ENCODE measurements around the gene SLC6A2.

SLC6A2 gene

GRCh38 chr16:55653106-55653505 lies 2.7 kb upstream of the SLC6A2 start:
- Histone ChIP-seq H3K9me2 (replicated peaks; ENCODE audit: insufficient read depth, low read length) (no peaks in the 10 kb centered on the region), H4K20me1 (ENCODE audit: insufficient read depth, low read length) (no peaks in the 10 kb centered on the region), H3K36me3 (replicated peaks; ENCODE audit: insufficient read depth, low read length) (no peaks in the 10 kb centered on the region), H3K9me3 (replicated peaks; ENCODE audit: insufficient read depth, low read length) (no peaks in the 10 kb centered on the region), H3K79me2 (ENCODE audit: low read length) (no peaks in the 10 kb centered on the region), H3K27ac (ENCODE audit: low read length) (no peak overlapping the region), H3K4me1 (ENCODE audit: low read length) (no peaks in the 10 kb centered on the region), H3K4me2 (ENCODE audit: low read depth, low read length) (no peak overlapping the region), H3K9ac (ENCODE audit: low read length) (no peak overlapping the region), H3K27me3 (replicated peaks; ENCODE audit: insufficient read depth, low read length) (no peaks in the 10 kb centered on the region), H2AFZ (ENCODE audit: low read length) (no peak overlapping the region), H3K4me3 (ENCODE audit: low read length) (no peak overlapping the region), H3F3A (ENCODE audit: insufficient read depth, low read length) (no peaks in the 10 kb centered on the region)
- no peak for DNase-seq
- TF ChIP-seq CTCF (IDR thresholded peaks at IDR 0.05; ENCODE audit: low read length) (no peak), EZH2 (optimal IDR thresholded peaks at IDR 0.05; ENCODE audit: low read depth, low read length) (no peak), EZH2phosphoT487 (IDR thresholded peaks at IDR 0.05; ENCODE audit: low read length) (no peak)

GRCh38 chr16:55655381-55655896 lies 349 bp upstream of the SLC6A2 start:
- DNase-seq = no peak
- Histone ChIP-seq H3K27ac (ENCODE audit: low read length) (no peak overlapping the region), H4K20me1 (ENCODE audit: insufficient read depth, low read length) (no peaks in the 10 kb centered on the region), H3K4me1 (ENCODE audit: low read length) (no peaks in the 10 kb centered on the region), H3K9me3 (replicated peaks; ENCODE audit: insufficient read depth, low read length) (no peaks in the 10 kb centered on the region), H3F3A (ENCODE audit: insufficient read depth, low read length) (no peaks in the 10 kb centered on the region), H2AFZ (ENCODE audit: low read length) (no peak overlapping the region), H3K27me3 (replicated peaks; ENCODE audit: insufficient read depth, low read length) (no peaks in the 10 kb centered on the region), H3K4me2 (ENCODE audit: low read depth, low read length) (no peak overlapping the region), H3K9me2 (replicated peaks; ENCODE audit: insufficient read depth, low read length) (no peaks in the 10 kb centered on the region), H3K36me3 (replicated peaks; ENCODE audit: insufficient read depth, low read length) (no peaks in the 10 kb centered on the region), H3K9ac (ENCODE audit: low read length) (no peak overlapping the region), H3K79me2 (ENCODE audit: low read length) (no peaks in the 10 kb centered on the region), H3K4me3 (ENCODE audit: low read length) (no peak overlapping the region)
- TF ChIP-seq EZH2 (optimal IDR thresholded peaks at IDR 0.05; ENCODE audit: low read depth, low read length) (no peak), EZH2phosphoT487 (IDR thresholded peaks at IDR 0.05; ENCODE audit: low read length) (no peak), CTCF (IDR thresholded peaks at IDR 0.05; ENCODE audit: low read length) (no peak)

DNA sequence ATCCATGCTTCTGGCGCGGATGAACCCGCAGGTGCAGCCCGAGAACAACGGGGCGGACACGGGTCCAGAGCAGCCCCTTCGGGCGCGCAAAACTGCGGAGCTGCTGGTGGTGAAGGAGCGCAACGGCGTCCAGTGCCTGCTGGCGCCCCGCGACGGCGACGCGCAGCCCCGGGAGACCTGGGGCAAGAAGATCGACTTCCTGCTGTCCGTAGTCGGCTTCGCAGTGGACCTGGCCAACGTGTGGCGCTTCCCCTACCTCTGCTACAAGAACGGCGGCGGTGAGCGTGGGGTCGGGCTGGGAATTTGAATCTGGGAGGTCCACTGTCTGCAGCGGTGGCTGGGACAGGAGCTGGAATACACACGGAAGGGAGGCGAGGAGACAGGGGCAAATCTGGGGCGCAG lies 904 bp downstream of the SLC6A2 start:
- Histone ChIP-seq H3K27me3 (replicated peaks; ENCODE audit: insufficient read depth, low read length) (no peaks in the 10 kb centered on the region), H3K9me3 (replicated peaks; ENCODE audit: insufficient read depth, low read length) (no peaks in the 10 kb centered on the region), H3K27ac (ENCODE audit: low read length) (no peak overlapping the region), H3K9ac (ENCODE audit: low read length) (no peak overlapping the region), H3K4me2 (ENCODE audit: low read depth, low read length) (no peak overlapping the region), H3K4me3 (ENCODE audit: low read length) (no peak overlapping the region), H3K4me1 (ENCODE audit: low read length) (no peaks in the 10 kb centered on the region), H3K9me2 (replicated peaks; ENCODE audit: insufficient read depth, low read length) (no peaks in the 10 kb centered on the region), H2AFZ (ENCODE audit: low read length) (no peak overlapping the region), H3K36me3 (replicated peaks; ENCODE audit: insufficient read depth, low read length) (no peaks in the 10 kb centered on the region), H3F3A (ENCODE audit: insufficient read depth, low read length) (no peaks in the 10 kb centered on the region), H4K20me1 (ENCODE audit: insufficient read depth, low read length) (no peaks in the 10 kb centered on the region), H3K79me2 (ENCODE audit: low read length) (no peaks in the 10 kb centered on the region)
- no peak for DNase-seq
- no peak for TF ChIP-seq CTCF (IDR thresholded peaks at IDR 0.05; ENCODE audit: low read length)
- no peak for TF ChIP-seq EZH2phosphoT487 (IDR thresholded peaks at IDR 0.05; ENCODE audit: low read length)
